NT2/D1 (cell line): ENCODE data around the gene PIR.

ENCODE experiments used
- DNase-seq: peaks from one replicate; pipeline ENCODE4 v3.0.0-alpha.2; 2011; ENCODE audit warnings: low read depth, low spot score
- H3K27me3 ChIP-seq: 2 replicates; pipeline ENCODE4 v1.6.0; 2011; ENCODE audit warnings: mild to moderate bottlenecking; ENCODE audit not compliant: insufficient read length, insufficient read depth
- H3K36me3 ChIP-seq: 2 replicates; pipeline ENCODE4 v1.6.1; 2011; ENCODE audit warnings: mild to moderate bottlenecking, low read length, mixed read lengths; ENCODE audit not compliant: insufficient read depth, insufficient read length
- H3K4me1 ChIP-seq: 2 replicates; pipeline ENCODE4 v1.5.1; 2011; ENCODE audit not compliant: insufficient read depth, insufficient read length
- H3K4me3 ChIP-seq: 2 replicates; pipeline ENCODE4 v1.5.1; 2011; ENCODE audit warnings: low read depth; ENCODE audit not compliant: insufficient read length
- H3K9ac ChIP-seq: 2 replicates; pipeline ENCODE4 v1.6.0; 2011; ENCODE audit warnings: low read depth; ENCODE audit not compliant: insufficient read length
- H3K9me3 ChIP-seq: 2 replicates; pipeline ENCODE4 v1.5.1; 2011; ENCODE audit warnings: mild to moderate bottlenecking, low read length; ENCODE audit not compliant: insufficient read depth
- SUZ12 ChIP-seq: IDR thresholded peaks from 2 replicates; pipeline ENCODE4 v1.6.1; 2011; ENCODE audit not compliant: insufficient read length, insufficient read depth; ENCODE audit errors: extremely low read depth
- YY1 ChIP-seq: IDR thresholded peaks from 2 replicates; pipeline ENCODE4 v1.6.1; 2011; ENCODE audit not compliant: insufficient read length, insufficient read depth
- ZNF274 ChIP-seq: IDR thresholded peaks from 2 replicates; pipeline ENCODE4 v1.6.1; 2011; ENCODE audit warnings: mild to moderate bottlenecking, low read depth, low read length

Gene PIR

GRCh38 chrX:15345976-15346375 lies 147.2 kb downstream of the PIR start:
- TF ChIP-seq SUZ12 (no peak), ZNF274 (no peak)
- H3K4me1 ChIP-seq = peaks cover 2% of the 10 kb centered on the region
- H3K9ac ChIP-seq = no peak overlapping the region
- no peak overlapping the region for H3K4me3 ChIP-seq
- no peaks in the 10 kb centered on the region for H3K9me3 ChIP-seq
- no peak for DNase-seq
- peaks cover 34% of the 10 kb centered on the region for H3K27me3 ChIP-seq
- no peaks in the 10 kb centered on the region for H3K36me3 ChIP-seq

- Histone ChIP-seq H3K27me3 (peaks cover 47% of the 10 kb centered on the region), H3K36me3 (no peaks in the 10 kb centered on the region), H3K4me1 (peaks cover 2% of the 10 kb centered on the region), H3K4me3 (no peak overlapping the region), H3K9ac (no peak overlapping the region), H3K9me3 (no peaks in the 10 kb centered on the region)
- TF ChIP-seq ZNF274 (no peak), YY1 (no peak), SUZ12 (no peak)
- no peak for DNase-seq
Observed at GRCh38 chrX:15344106-15344505, 149.0 kb downstream of the PIR start.

- Histone ChIP-seq H3K4me1 (peaks cover 2% of the 10 kb centered on the region), H3K4me3 (no peak overlapping the region), H3K9me3 (no peaks in the 10 kb centered on the region)
Observed at GRCh38 chrX:15343075-15343476, 150.1 kb downstream of the PIR start.

GRCh38 chrX:15340867-15341266 lies 152.3 kb downstream of the PIR start:
- no peak overlapping the region for H3K4me3 ChIP-seq
- peaks cover 68% of the 10 kb centered on the region for H3K27me3 ChIP-seq
- peaks cover 1% of the 10 kb centered on the region for H3K4me1 ChIP-seq
- no peaks in the 10 kb centered on the region for H3K9me3 ChIP-seq
- H3K9ac ChIP-seq = no peak overlapping the region
- DNase-seq = no peak
- no peaks in the 10 kb centered on the region for H3K36me3 ChIP-seq
- TF ChIP-seq ZNF274 = no peak
- no peak for TF ChIP-seq SUZ12
- TF ChIP-seq YY1 = no peak

More at GRCh38 chrX:15343075-15343476, 150.1 kb downstream of the PIR start:
- Histone ChIP-seq H3K36me3 (no peaks in the 10 kb centered on the region), H3K27me3 (peaks cover 57% of the 10 kb centered on the region), H3K9ac (no peak overlapping the region)
- no peak for TF ChIP-seq ZNF274
- no peak for DNase-seq

- H3K9ac ChIP-seq = no peak overlapping the region
- H3K4me1 ChIP-seq = no peaks in the 10 kb centered on the region
- H3K9me3 ChIP-seq = no peaks in the 10 kb centered on the region
- no peak for TF ChIP-seq SUZ12
- TF ChIP-seq YY1 = no peak
- TF ChIP-seq ZNF274 = no peak
- peaks cover 46% of the 10 kb centered on the region for H3K27me3 ChIP-seq
- H3K36me3 ChIP-seq = peaks cover 18% of the 10 kb centered on the region
- DNase-seq = no peak
- peak overlapping the region; percentile 23 for H3K4me3 ChIP-seq
Observed at GRCh38 chrX:15336023-15336413, 157.1 kb downstream of the PIR start.

GRCh38 chrX:15335135-15336022 lies 157.8 kb downstream of the PIR start, which contains the start of gene PIGA:
TSS of gene PIGA (minus strand) at chrX:15335523. CDS start at chrX:15331930, 3,593 bp downstream.
- H3K4me1 ChIP-seq = no peaks in the 10 kb centered on the region
- no peaks in the 10 kb centered on the region for H3K9me3 ChIP-seq
- peak; percentile 93 for DNase-seq
- peak; percentile 21 for TF ChIP-seq YY1
- no peak for TF ChIP-seq ZNF274
- peak within 1 kb of the TSS; percentile 83 for H3K9ac ChIP-seq
- peak within 1 kb of the TSS; percentile 71 for H3K4me3 ChIP-seq
- peaks cover 43% of the 10 kb centered on the region for H3K27me3 ChIP-seq
- peaks cover 23% of the 10 kb centered on the region for H3K36me3 ChIP-seq
